ENCODE measurements around the gene SLITRK3. TPM values are rescaled to one million over a fixed set of nuclear protein-coding genes. Genes with fewer than 3 reads are reported as not detected.

SLITRK3 gene
- total and polyA plus RNA-seq, 7 experiments from 2014 or later: not detected

DNA sequence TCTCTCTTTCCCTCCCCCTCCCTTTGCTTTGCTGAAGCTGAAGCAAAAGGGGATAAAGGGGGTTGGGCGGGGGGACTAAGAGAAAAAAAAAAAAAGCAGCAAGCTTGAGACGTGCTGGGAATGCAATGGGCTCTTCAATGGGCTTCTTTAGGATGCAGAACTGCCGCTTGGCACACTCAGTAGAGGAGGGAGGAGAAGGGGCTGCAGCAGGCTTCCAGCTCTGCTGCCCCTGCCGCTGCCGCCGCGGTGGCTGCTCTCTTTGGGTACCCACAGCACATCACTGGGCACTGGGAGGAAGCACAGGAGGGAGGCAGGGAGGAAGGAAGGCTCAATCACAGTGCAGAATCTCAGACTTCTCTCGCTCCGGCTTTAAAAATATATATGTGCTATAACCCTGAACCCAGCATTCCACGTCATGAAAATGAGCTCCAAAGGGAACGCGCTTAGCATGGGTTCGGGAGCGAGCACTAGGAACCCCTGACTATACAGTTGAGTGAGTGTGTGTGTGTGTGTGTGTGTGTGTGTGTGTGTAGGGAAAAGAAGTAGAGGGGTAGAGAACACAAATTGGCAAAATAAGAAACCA lies 3.5 kb downstream of the SLITRK3 start:
- Histone ChIP-seq H3K36me3 (ENCODE audit: control insufficient read depth in 2 of 3, insufficient read depth in 3 of 3, low read length in 3 of 3) (no peaks in the 10 kb centered on the region), H3K4me3 (ENCODE audit: low read length) (no peak overlapping the region), H3K27ac (ENCODE audit: low read depth, low read length) (no peak overlapping the region), H3K9me3 (ENCODE audit: control insufficient read depth in 2 of 3, low read length in 3 of 3) (no peaks in the 10 kb centered on the region), H3K4me1 (ENCODE audit: control insufficient read depth in 2 of 2, insufficient read depth in 2 of 2, low read length in 2 of 2) (no peaks in the 10 kb centered on the region), H3K27me3 (ENCODE audit: control insufficient read depth in 2 of 2, insufficient read depth in 2 of 2, low read length in 2 of 2) (peaks cover 3 to 8% of the 10 kb centered on the region in 2 donors)
- H3K4me3 Mint-ChIP-seq: no peak overlapping the region
- no peak for ATAC-seq
- ChIA-PET CTCF (no interaction called here), POLR2A (no interaction called here)
- peaks cover 0 to 12% (median 2%) of the 10 kb centered on the region in 5 donors for H3K36me3 Mint-ChIP-seq
- peaks cover 5 to 31% (median 18%) of the 10 kb centered on the region in 7 donors for H3K4me1 Mint-ChIP-seq
- H3K9me3 Mint-ChIP-seq: peaks cover 0 to 10% (median 0%) of the 10 kb centered on the region in 11 donors
- peaks cover 50 to 66% (median 58%) of the 10 kb centered on the region in 5 donors for H3K27me3 Mint-ChIP-seq
- no peak for DNase-seq
- intact Hi-C loops (cut with micrococcal nuclease): no loop called here
- H3K27ac Mint-ChIP-seq: no peak overlapping the region

DNA sequence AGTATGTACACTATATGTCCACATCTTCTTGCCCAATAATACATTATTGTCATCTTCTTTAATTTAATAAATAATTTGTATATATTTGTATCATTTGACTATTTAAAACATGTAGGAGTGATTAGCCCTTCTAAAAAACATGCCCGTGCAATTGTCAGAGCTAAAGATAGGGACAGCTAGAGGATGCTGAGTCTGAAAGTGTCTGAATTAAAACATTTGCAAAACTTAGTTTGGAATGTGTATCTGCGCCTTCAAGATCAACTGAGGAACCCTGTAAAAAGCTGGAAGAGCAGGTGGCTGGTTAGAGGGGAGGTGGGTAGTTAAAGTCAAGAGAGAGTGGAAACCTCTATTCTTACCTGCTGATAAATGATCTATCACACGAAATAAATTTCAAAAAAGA lies 4.7 kb downstream of the SLITRK3 start:
- POLR2A ChIA-PET: no interaction called here
- CTCF ChIA-PET: no interaction called here
- Histone ChIP-seq H3K27ac (ENCODE audit: low read depth, low read length) (no peak overlapping the region), H3K4me1 (ENCODE audit: control insufficient read depth in 2 of 2, insufficient read depth in 2 of 2, low read length in 2 of 2) (no peaks in the 10 kb centered on the region), H3K36me3 (ENCODE audit: control insufficient read depth in 2 of 3, insufficient read depth in 3 of 3, low read length in 3 of 3) (no peaks in the 10 kb centered on the region), H3K9me3 (ENCODE audit: control insufficient read depth in 2 of 3, low read length in 3 of 3) (no peaks in the 10 kb centered on the region), H3K27me3 (ENCODE audit: control insufficient read depth in 2 of 2, insufficient read depth in 2 of 2, low read length in 2 of 2) (peaks cover 3 to 8% of the 10 kb centered on the region in 2 donors), H3K4me3 (ENCODE audit: low read length) (no peak overlapping the region)
- intact Hi-C loops (cut with micrococcal nuclease): no loop called here
- Mint-ChIP-seq H3K27ac (no peak overlapping the region), H3K4me3 (no peak overlapping the region), H3K9me3 (peaks cover 0 to 10% (median 2%) of the 10 kb centered on the region in 11 donors), H3K27me3 (peaks cover 38 to 59% (median 47%) of the 10 kb centered on the region in 5 donors), H3K4me1 (peaks cover 0 to 19% (median 12%) of the 10 kb centered on the region in 7 donors), H3K36me3 (peaks cover 0 to 10% (median 0%) of the 10 kb centered on the region in 5 donors)
- DNase-seq (no peak), ATAC-seq (no peak)

DNA sequence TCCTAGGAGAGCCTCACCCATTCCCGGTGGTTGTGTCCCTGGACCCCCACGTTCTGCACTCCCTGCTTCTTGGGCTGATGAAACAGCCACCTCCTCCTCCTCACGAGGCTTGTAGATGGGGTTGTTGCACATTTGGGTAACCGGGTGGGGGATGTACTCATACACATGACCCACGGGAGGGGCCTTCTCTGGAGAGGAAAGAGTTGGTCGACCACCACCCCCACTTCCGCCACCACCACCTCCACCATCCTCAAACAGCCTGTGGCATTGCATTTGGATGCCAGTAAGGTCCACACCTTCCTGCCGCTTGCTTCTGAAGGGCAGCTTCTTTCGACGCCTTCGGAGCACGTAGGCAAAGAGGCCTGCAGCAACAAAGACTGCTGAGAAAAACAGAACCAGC lies 7.7 kb downstream of the SLITRK3 start:
- Mint-ChIP-seq H3K27me3 (peaks cover 18 to 37% (median 22%) of the 10 kb centered on the region in 5 donors), H3K4me3 (no peak overlapping the region), H3K27ac (no peak overlapping the region), H3K4me1 (no peaks in the 10 kb centered on the region), H3K36me3 (peaks cover 0 to 8% (median 0%) of the 10 kb centered on the region in 5 donors), H3K9me3 (peaks cover 0 to 3% (median 0%) of the 10 kb centered on the region in 11 donors)
- CTCF ChIA-PET: no interaction called here
- DNase-seq (no peak), ATAC-seq (no peak)
- intact Hi-C loops (cut with micrococcal nuclease): no loop called here
- Histone ChIP-seq H3K27ac (ENCODE audit: low read depth, low read length) (no peak overlapping the region), H3K27me3 (ENCODE audit: control insufficient read depth in 2 of 2, insufficient read depth in 2 of 2, low read length in 2 of 2) (peaks cover 0 to 3% of the 10 kb centered on the region in 2 donors), H3K4me3 (ENCODE audit: low read length) (no peak overlapping the region), H3K9me3 (ENCODE audit: control insufficient read depth in 2 of 3, low read length in 3 of 3) (no peaks in the 10 kb centered on the region), H3K4me1 (ENCODE audit: control insufficient read depth in 2 of 2, insufficient read depth in 2 of 2, low read length in 2 of 2) (no peaks in the 10 kb centered on the region), H3K36me3 (ENCODE audit: control insufficient read depth in 2 of 3, insufficient read depth in 3 of 3, low read length in 3 of 3) (no peaks in the 10 kb centered on the region)
- POLR2A ChIA-PET: no interaction called here

- Mint-ChIP-seq H3K27ac (no peak overlapping the region), H3K9me3 (peaks cover 0 to 2% (median 0%) of the 10 kb centered on the region in 11 donors), H3K36me3 (no peaks in the 10 kb centered on the region), H3K4me3 (no peak overlapping the region), H3K27me3 (peaks cover 0 to 18% (median 4%) of the 10 kb centered on the region in 5 donors), H3K4me1 (no peaks in the 10 kb centered on the region)
- Histone ChIP-seq H3K4me1 (ENCODE audit: control insufficient read depth in 2 of 2, insufficient read depth in 2 of 2, low read length in 2 of 2) (no peaks in the 10 kb centered on the region), H3K36me3 (ENCODE audit: control insufficient read depth in 2 of 3, insufficient read depth in 3 of 3, low read length in 3 of 3) (no peaks in the 10 kb centered on the region), H3K9me3 (ENCODE audit: control insufficient read depth in 2 of 3, low read length in 3 of 3) (no peaks in the 10 kb centered on the region), H3K4me3 (ENCODE audit: low read length) (no peak overlapping the region), H3K27me3 (ENCODE audit: control insufficient read depth in 2 of 2, insufficient read depth in 2 of 2, low read length in 2 of 2) (no peaks in the 10 kb centered on the region), H3K27ac (ENCODE audit: low read depth, low read length) (no peak overlapping the region)
- intact Hi-C loops (cut with micrococcal nuclease): no loop called here
- ATAC-seq: peak; percentile 60
- peak in 5 of 9 donors; percentile 4 to 27 (median 15) for DNase-seq
- ChIA-PET CTCF (interaction anchor here (1.0 kb wide), 1 partner anchor 117 kb away, joined by 3 read pairs; no protein-coding TSS in a partner anchor), POLR2A (no interaction called here)
Observed at GRCh38 chr3:165185707-165186327, 10.4 kb downstream of the SLITRK3 start.

DNA sequence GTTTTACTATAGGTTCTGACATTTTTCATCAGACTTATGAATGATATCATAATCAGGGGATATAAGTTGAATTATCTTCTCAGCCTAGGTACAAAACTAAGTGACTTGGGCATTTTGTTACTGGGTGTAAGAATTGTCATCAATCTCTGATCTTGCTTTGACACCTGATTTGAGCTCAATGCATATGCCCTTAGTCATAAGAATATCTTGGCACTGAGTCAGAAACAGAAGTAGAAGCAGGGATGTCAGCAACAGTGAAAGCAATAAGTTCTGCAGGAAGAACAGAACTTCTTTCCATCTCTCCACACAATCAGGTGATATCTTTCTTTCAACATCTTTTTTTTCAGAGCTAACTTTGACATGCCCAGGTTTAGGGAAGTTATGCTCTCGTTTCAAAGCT lies 14.6 kb downstream of the SLITRK3 start:
- Histone ChIP-seq H3K36me3 (ENCODE audit: control insufficient read depth in 2 of 3, insufficient read depth in 3 of 3, low read length in 3 of 3) (no peaks in the 10 kb centered on the region), H3K9me3 (ENCODE audit: control insufficient read depth in 2 of 3, low read length in 3 of 3) (no peaks in the 10 kb centered on the region), H3K27ac (ENCODE audit: low read depth, low read length) (no peak overlapping the region), H3K27me3 (ENCODE audit: control insufficient read depth in 2 of 2, insufficient read depth in 2 of 2, low read length in 2 of 2) (no peaks in the 10 kb centered on the region), H3K4me1 (ENCODE audit: control insufficient read depth in 2 of 2, insufficient read depth in 2 of 2, low read length in 2 of 2) (no peaks in the 10 kb centered on the region), H3K4me3 (ENCODE audit: low read length) (no peak overlapping the region)
- H3K36me3 Mint-ChIP-seq: no peaks in the 10 kb centered on the region
- DNase-seq: no peak
- peaks cover 0 to 4% (median 0%) of the 10 kb centered on the region in 5 donors for H3K27me3 Mint-ChIP-seq
- POLR2A ChIA-PET: no interaction called here
- no peaks in the 10 kb centered on the region for H3K4me1 Mint-ChIP-seq
- no peak for ATAC-seq
- intact Hi-C loops (cut with micrococcal nuclease): no loop called here
- peaks cover 0 to 1% (median 0%) of the 10 kb centered on the region in 11 donors for H3K9me3 Mint-ChIP-seq
- no peak overlapping the region for H3K27ac Mint-ChIP-seq
- no peak overlapping the region for H3K4me3 Mint-ChIP-seq
- CTCF ChIA-PET: no interaction called here

DNA sequence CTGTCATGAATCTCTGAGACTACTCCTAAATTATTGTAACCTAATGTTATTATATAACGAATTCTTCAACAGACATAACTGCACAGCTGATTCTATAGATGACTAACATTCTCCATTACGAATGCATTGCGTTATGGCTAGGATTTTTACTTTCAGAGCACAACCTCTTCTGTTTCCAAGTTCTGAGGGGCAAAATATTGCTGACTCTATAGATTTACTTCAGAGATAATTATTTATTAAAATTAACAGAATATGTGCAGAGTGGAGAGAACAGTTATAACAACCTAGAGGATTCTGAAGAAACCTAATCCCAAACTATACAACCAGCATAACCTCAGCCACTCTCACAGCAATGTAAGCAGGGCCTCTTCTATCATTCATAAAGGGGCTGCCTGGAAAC lies 25.9 kb downstream of the SLITRK3 start:
- Histone ChIP-seq H3K27ac (ENCODE audit: low read depth, low read length) (no peak overlapping the region), H3K4me1 (ENCODE audit: control insufficient read depth in 2 of 2, insufficient read depth in 2 of 2, low read length in 2 of 2) (no peaks in the 10 kb centered on the region), H3K36me3 (ENCODE audit: control insufficient read depth in 2 of 3, insufficient read depth in 3 of 3, low read length in 3 of 3) (no peaks in the 10 kb centered on the region), H3K4me3 (ENCODE audit: low read length) (no peak overlapping the region), H3K27me3 (ENCODE audit: control insufficient read depth in 2 of 2, insufficient read depth in 2 of 2, low read length in 2 of 2) (no peaks in the 10 kb centered on the region), H3K9me3 (ENCODE audit: control insufficient read depth in 2 of 3, low read length in 3 of 3) (no peaks in the 10 kb centered on the region)
- Mint-ChIP-seq H3K36me3 (no peaks in the 10 kb centered on the region), H3K27me3 (no peaks in the 10 kb centered on the region), H3K4me1 (no peaks in the 10 kb centered on the region), H3K27ac (no peak overlapping the region), H3K9me3 (peaks cover 0 to 10% (median 2%) of the 10 kb centered on the region in 11 donors), H3K4me3 (no peak overlapping the region)
- ATAC-seq: no peak
- intact Hi-C loops (cut with micrococcal nuclease): no loop called here
- CTCF ChIA-PET: no interaction called here
- POLR2A ChIA-PET: no interaction called here
- no peak for DNase-seq

DNA sequence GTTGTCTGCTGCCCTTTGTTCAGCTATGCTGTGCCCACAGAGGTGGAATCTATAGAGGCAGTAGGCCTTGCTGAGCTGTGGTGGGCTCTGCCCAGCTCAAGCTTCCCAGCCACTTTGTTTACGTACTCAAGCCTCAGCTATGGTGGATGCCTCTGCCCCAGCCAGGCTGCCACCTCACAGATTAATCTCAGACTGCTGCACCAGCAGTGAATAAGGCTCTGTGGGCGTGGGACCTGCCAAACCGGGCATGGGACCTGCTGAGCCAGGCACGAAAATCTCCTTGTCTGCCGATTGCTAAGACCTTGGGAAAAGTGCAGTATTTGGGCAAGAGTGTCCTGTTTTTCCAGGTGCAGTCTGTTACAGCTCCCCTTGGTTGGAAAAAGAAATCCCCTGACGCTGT lies 26.8 kb downstream of the SLITRK3 start:
- Mint-ChIP-seq H3K36me3 (no peaks in the 10 kb centered on the region), H3K27me3 (no peaks in the 10 kb centered on the region), H3K4me1 (no peaks in the 10 kb centered on the region), H3K4me3 (no peak overlapping the region), H3K27ac (no peak overlapping the region), H3K9me3 (peaks cover 0 to 10% (median 2%) of the 10 kb centered on the region in 11 donors)
- intact Hi-C loops (cut with micrococcal nuclease): no loop called here
- Histone ChIP-seq H3K27me3 (ENCODE audit: control insufficient read depth in 2 of 2, insufficient read depth in 2 of 2, low read length in 2 of 2) (no peaks in the 10 kb centered on the region), H3K27ac (ENCODE audit: low read depth, low read length) (no peak overlapping the region), H3K4me1 (ENCODE audit: control insufficient read depth in 2 of 2, insufficient read depth in 2 of 2, low read length in 2 of 2) (no peaks in the 10 kb centered on the region), H3K9me3 (ENCODE audit: control insufficient read depth in 2 of 3, low read length in 3 of 3) (no peaks in the 10 kb centered on the region), H3K4me3 (ENCODE audit: low read length) (no peak overlapping the region), H3K36me3 (ENCODE audit: control insufficient read depth in 2 of 3, insufficient read depth in 3 of 3, low read length in 3 of 3) (no peaks in the 10 kb centered on the region)
- no peak for DNase-seq
- ATAC-seq: no peak
- POLR2A ChIA-PET: no interaction called here
- CTCF ChIA-PET: no interaction called here

Measured in naive thymus-derived CD4-positive, alpha-beta T cell (primary cell).